GM19468 (cell line): Measurements from ENCODE around the gene IFNAR1.
"Not testable (repeated sequence)": the region's sequence is repeated elsewhere in the genome, so short reads cannot be mapped to it uniquely, and the experiment has no call there.

Experiments used
- ATAC-seq: cut with Tn5 transposase; IDR thresholded peaks from one replicate; pipeline ENCODE4 v1.9.1; 2021; ENCODE audit warnings: mild to moderate bottlenecking, moderate library complexity, moderate number of reproducible peaks; ENCODE audit not compliant: unreplicated experiment; ENCODE audit errors: extremely low read depth

IFNAR1 gene

GRCh38 chr21:33339135-33339534 lies 14.4 kb downstream of the IFNAR1 start:
- no peak for ATAC-seq

- ATAC-seq: no peak
Measured at GRCh38 chr21:33339918-33340317, 15.1 kb downstream of the IFNAR1 start.

- ATAC-seq: no peak
Measured at GRCh38 chr21:33345751-33346238, 21.0 kb downstream of the IFNAR1 start.

- ATAC-seq: no peak
Measured at GRCh38 chr21:33348706-33349105, 23.9 kb downstream of the IFNAR1 start.

GRCh38 chr21:33350676-33351075 lies 25.9 kb downstream of the IFNAR1 start:
- no peak for ATAC-seq

- ATAC-seq: no peak
Measured at GRCh38 chr21:33355355-33355754, 30.6 kb downstream of the IFNAR1 start.

GRCh38 chr21:33355996-33356395 lies 31.2 kb downstream of the IFNAR1 start:
- ATAC-seq: no peak

GRCh38 chr21:33357177-33357576 lies 32.4 kb downstream of the IFNAR1 start:
- no peak for ATAC-seq

GRCh38 chr21:33359446-33359845 lies 34.7 kb downstream of the IFNAR1 start:
- no peak for ATAC-seq

GRCh38 chr21:33360281-33360680 lies 35.5 kb downstream of the IFNAR1 start:
- no peak for ATAC-seq

- peak; percentile 36 for ATAC-seq
Measured at GRCh38 chr21:33360881-33361602, 36.3 kb downstream of the IFNAR1 start.

- no peak for ATAC-seq
Measured at GRCh38 chr21:33362044-33362555, 37.3 kb downstream of the IFNAR1 start.

GRCh38 chr21:33363911-33364609 lies 39.3 kb downstream of the IFNAR1 start:
- not testable (repeated sequence) for ATAC-seq

- ATAC-seq: no peak
Measured at GRCh38 chr21:33364830-33365229, 40.1 kb downstream of the IFNAR1 start.

- no peak for ATAC-seq
Measured at GRCh38 chr21:33367309-33367973, 42.7 kb downstream of the IFNAR1 start.

- ATAC-seq: no peak
Measured at GRCh38 chr21:33368124-33368523, 43.4 kb downstream of the IFNAR1 start.

GRCh38 chr21:33368576-33368975 lies 43.8 kb downstream of the IFNAR1 start:
- ATAC-seq: no peak

- no peak for ATAC-seq
Measured at GRCh38 chr21:33369586-33369985, 44.8 kb downstream of the IFNAR1 start.

GRCh38 chr21:33370305-33370704 lies 45.5 kb downstream of the IFNAR1 start:
- ATAC-seq: no peak

- ATAC-seq: no peak
Measured at GRCh38 chr21:33371366-33371765, 46.6 kb downstream of the IFNAR1 start.

- ATAC-seq: no peak
Measured at GRCh38 chr21:33372582-33372981, 47.8 kb downstream of the IFNAR1 start.
